DND-41 (cell line): Measurements from ENCODE around the gene RNF144A.

Experiments
- ATAC-seq: fragments of 200-7000 bp; cut with Tn5 transposase; 3 replicates; pipeline ENCODE4 v1.9.1; 2021; ENCODE audit warnings: low read depth; ENCODE audit not compliant: insufficient read depth
- DNase-seq: peaks from one replicate; pipeline ENCODE4 v3.0.0-alpha.2; 2020
- H2AFZ ChIP-seq: 2 replicates; pipeline ENCODE4 v1.6.0; 2012; ENCODE audit warnings: low read depth, low read length
- H3K27ac ChIP-seq: 2 replicates; pipeline ENCODE4 v1.5.1; 2012; ENCODE audit warnings: low read length, inconsistent platforms
- H3K27me3 ChIP-seq: fragments of 200-600 bp; sonication (generic); 2 replicates; pipeline ENCODE4 v1.6.0; 2012; ENCODE audit warnings: low read length, mild to moderate bottlenecking, inconsistent platforms; ENCODE audit not compliant: insufficient read depth, poor library complexity
- H3K36me3 ChIP-seq: 2 replicates; pipeline ENCODE4 v1.5.1; 2012; ENCODE audit warnings: low read length, inconsistent platforms; ENCODE audit not compliant: insufficient read depth
- H3K4me1 ChIP-seq: 2 replicates; pipeline ENCODE4 v1.5.1; 2012; ENCODE audit warnings: mild to moderate bottlenecking, low read length; ENCODE audit not compliant: insufficient read depth
- H3K4me2 ChIP-seq: 2 replicates; pipeline ENCODE4 v1.6.0; 2012; ENCODE audit warnings: mild to moderate bottlenecking, moderate library complexity, low read length, inconsistent platforms; ENCODE audit not compliant: insufficient read depth
- H3K4me3 ChIP-seq, 2 experiments: fragments of 200-600 bp in 1 of 2; shearing (Covaris generic) in 1 of 2; 2 replicates each; pipeline ENCODE4 v1.5.1; 2012 to 2016; ENCODE audit warnings: inconsistent platforms in 2 of 2, low read length in 2 of 2, mild to moderate bottlenecking in 2 of 2, low read depth in 1 of 2, moderate library complexity in 1 of 2
- H3K79me2 ChIP-seq: 2 replicates; pipeline ENCODE4 v1.6.0; 2012; ENCODE audit warnings: low read length, inconsistent platforms; ENCODE audit not compliant: insufficient read depth
- H3K9ac ChIP-seq: 2 replicates; pipeline ENCODE4 v1.6.0; 2012; ENCODE audit warnings: low read depth, mild to moderate bottlenecking, inconsistent platforms, low read length, moderate library complexity
- H3K9me3 ChIP-seq: 2 replicates; pipeline ENCODE4 v1.5.1; 2012; ENCODE audit warnings: low read length, moderate library complexity, mild to moderate bottlenecking, inconsistent platforms; ENCODE audit not compliant: insufficient read depth, severe bottlenecking
- H4K20me1 ChIP-seq: 2 replicates; pipeline ENCODE4 v1.6.0; 2012; ENCODE audit warnings: low read length; ENCODE audit not compliant: insufficient read depth
- EZH2 ChIP-seq: IDR thresholded peaks from 3 replicates; pipeline ENCODE4 v1.6.1; 2012; ENCODE audit warnings: borderline replicate concordance, low read depth, mild to moderate bottlenecking, moderate library complexity, low read length, inconsistent platforms; ENCODE audit not compliant: severe bottlenecking
- TF ChIP-seq, protein P1 (sequence below): IDR thresholded peaks from 2 replicates; pipeline ENCODE4 v1.5.1; 2012; ENCODE audit warnings: borderline replicate concordance, low read length, moderate library complexity, mild to moderate bottlenecking; ENCODE audit not compliant: poor library complexity, severe bottlenecking; ENCODE audit errors: extremely low read depth

RNF144A gene

DNA sequence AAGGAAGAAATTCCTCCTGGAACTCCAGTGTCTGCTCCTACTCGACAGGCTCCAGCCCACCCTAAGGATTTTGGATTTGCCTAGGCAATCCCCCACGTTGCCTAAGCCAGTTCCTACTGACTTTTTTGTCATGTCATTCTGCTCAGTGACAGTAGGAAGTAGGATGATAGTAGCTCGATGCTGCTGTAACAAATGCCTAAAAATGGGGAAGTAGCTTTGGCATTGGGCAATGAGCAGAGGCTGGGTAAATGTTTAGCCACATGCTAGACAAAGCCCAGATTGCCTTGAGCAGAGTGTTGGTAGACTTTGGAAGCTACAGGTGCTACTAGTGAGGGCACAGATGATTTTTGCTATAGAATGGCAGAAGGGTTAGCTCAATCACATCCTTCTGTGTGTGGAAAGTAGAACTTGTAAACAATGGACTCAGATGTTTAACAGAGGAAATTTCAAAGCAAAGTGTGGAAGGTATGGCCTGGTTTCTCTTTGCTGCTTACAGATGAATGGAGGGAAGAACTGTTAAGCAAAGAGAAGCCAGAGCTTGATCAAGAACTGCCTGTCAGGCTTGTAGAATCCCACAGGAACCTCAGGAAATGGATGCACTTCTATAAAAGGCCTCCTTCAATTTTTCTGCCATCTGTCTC, 154.8 kb downstream of the RNF144A start:
- no peaks in the 10 kb centered on the region for H3K27me3 ChIP-seq
- H3K4me2 ChIP-seq: no peak overlapping the region
- no peaks in the 10 kb centered on the region for H3K79me2 ChIP-seq
- H3K36me3 ChIP-seq: peaks cover 17% of the 10 kb centered on the region; the same call in 1 of the 2 replicates
- no peaks in the 10 kb centered on the region for H3K9me3 ChIP-seq
- no peaks in the 10 kb centered on the region for H4K20me1 ChIP-seq
- no peak overlapping the region for H3K9ac ChIP-seq
- no peak for ATAC-seq
- no peak overlapping the region for H3K27ac ChIP-seq
- no peak overlapping the region for H3K4me3 ChIP-seq
- H2AFZ ChIP-seq: no peak overlapping the region
- TF ChIP-seq, protein P1, sequence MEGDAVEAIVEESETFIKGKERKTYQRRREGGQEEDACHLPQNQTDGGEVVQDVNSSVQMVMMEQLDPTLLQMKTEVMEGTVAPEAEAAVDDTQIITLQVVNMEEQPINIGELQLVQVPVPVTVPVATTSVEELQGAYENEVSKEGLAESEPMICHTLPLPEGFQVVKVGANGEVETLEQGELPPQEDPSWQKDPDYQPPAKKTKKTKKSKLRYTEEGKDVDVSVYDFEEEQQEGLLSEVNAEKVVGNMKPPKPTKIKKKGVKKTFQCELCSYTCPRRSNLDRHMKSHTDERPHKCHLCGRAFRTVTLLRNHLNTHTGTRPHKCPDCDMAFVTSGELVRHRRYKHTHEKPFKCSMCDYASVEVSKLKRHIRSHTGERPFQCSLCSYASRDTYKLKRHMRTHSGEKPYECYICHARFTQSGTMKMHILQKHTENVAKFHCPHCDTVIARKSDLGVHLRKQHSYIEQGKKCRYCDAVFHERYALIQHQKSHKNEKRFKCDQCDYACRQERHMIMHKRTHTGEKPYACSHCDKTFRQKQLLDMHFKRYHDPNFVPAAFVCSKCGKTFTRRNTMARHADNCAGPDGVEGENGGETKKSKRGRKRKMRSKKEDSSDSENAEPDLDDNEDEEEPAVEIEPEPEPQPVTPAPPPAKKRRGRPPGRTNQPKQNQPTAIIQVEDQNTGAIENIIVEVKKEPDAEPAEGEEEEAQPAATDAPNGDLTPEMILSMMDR: no peak
- no peak for TF ChIP-seq EZH2
- no peaks in the 10 kb centered on the region for H3K4me1 ChIP-seq
- DNase-seq: no peak

DNA sequence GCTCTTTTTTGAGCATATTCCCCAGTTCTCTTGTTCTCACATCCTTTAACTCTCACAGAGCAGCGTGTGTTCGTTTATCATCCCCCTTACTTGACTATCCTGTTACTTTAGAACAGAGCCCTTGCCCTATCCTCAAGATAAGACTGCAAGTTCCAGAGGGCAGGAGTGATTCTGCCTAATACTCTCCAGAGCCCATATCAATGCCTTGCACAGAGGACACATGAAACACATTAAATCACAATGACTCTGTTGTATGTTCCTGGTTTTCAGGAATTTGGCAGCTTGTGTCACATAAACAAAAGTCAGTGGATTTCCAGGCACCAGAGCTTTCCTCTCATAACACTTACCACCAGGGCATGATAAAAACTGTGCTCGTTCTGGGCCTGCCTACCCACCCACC, 156.7 kb downstream of the RNF144A start:
- Histone ChIP-seq H3K4me2 (no peak overlapping the region), H3K9ac (no peak overlapping the region), H3K27me3 (no peaks in the 10 kb centered on the region), H3K36me3 (peaks cover 17% of the 10 kb centered on the region; the same call in 1 of the 2 replicates), H2AFZ (no peak overlapping the region), H4K20me1 (no peaks in the 10 kb centered on the region), H3K79me2 (no peaks in the 10 kb centered on the region), H3K4me3 (no peak overlapping the region), H3K4me1 (no peaks in the 10 kb centered on the region), H3K27ac (no peak overlapping the region), H3K9me3 (no peaks in the 10 kb centered on the region)
- ATAC-seq (no peak), DNase-seq (no peak)
- no peak for TF ChIP-seq EZH2
- TF ChIP-seq, protein P1: no peak

DNA sequence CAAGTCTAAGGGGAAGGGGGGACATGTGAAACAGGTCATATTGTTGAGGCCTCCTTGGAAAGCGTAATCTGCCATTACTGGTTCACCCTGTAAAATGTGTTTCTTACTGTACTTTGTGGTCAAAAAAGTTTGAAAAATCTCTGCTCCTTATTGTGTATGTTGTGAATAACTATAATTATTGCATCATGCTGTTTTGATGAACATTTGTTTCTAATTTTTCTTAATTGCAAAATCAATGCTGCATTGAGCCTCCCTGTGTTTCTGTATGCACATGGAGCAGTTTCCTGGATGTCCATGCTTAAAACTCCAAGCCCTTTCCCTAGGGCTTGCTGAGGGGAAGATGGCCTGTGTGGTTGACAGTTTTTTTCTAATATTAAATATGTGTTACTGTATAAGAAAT, 158.6 kb downstream of the RNF144A start:
- no peak for DNase-seq
- no peaks in the 10 kb centered on the region for H3K4me1 ChIP-seq
- H3K27me3 ChIP-seq: no peaks in the 10 kb centered on the region
- no peaks in the 10 kb centered on the region for H3K79me2 ChIP-seq
- no peak overlapping the region for H3K4me2 ChIP-seq
- no peak overlapping the region for H2AFZ ChIP-seq
- H4K20me1 ChIP-seq: no peaks in the 10 kb centered on the region
- peaks cover 15% of the 10 kb centered on the region; the same call in 1 of the 2 replicates for H3K36me3 ChIP-seq
- no peaks in the 10 kb centered on the region for H3K9me3 ChIP-seq
- H3K9ac ChIP-seq: no peak overlapping the region
- H3K4me3 ChIP-seq: no peak overlapping the region
- no peak for ATAC-seq
- TF ChIP-seq, protein P1: no peak
- TF ChIP-seq EZH2: no peak
- H3K27ac ChIP-seq: no peak overlapping the region

DNA sequence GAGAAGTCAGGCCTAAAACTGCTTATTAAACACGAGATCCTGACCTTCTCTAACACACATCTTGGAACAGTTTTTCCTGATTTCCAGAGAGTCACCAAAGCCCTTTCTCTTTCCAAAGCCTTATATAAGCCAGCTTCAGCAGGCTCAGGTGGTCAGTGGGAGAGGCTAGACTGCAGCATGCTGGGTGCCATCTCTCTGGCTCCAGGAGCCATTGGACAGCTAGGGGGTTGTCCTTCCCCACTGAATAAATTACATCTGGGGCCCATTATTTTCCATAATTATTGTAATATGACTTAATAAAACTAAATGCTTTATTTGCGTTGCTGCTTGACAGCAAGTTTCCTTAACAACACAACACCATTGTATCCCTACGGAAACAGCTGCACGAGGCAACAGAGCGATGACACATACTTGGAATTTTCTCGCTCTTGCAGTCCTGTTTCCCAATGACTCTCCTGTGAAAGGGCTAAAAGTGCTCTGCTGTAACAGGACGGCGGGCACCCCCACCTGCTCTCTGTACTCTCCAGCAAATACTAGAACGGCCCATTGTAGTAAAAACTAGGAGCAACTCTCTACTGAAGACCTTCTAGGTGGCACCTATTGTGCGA, 160.6 kb downstream of the RNF144A start:
- H3K4me1 ChIP-seq: no peaks in the 10 kb centered on the region
- H3K9me3 ChIP-seq: no peaks in the 10 kb centered on the region
- no peaks in the 10 kb centered on the region for H3K27me3 ChIP-seq
- H3K27ac ChIP-seq: no peak overlapping the region
- peaks cover 11% of the 10 kb centered on the region; the same call in 1 of the 2 replicates for H3K36me3 ChIP-seq
- H3K4me2 ChIP-seq: no peak overlapping the region
- H3K4me3 ChIP-seq: no peak overlapping the region
- TF ChIP-seq EZH2: no peak
- TF ChIP-seq, protein P1: no peak
- H3K9ac ChIP-seq: no peak overlapping the region
- no peaks in the 10 kb centered on the region for H3K79me2 ChIP-seq
- no peak for DNase-seq
- no peaks in the 10 kb centered on the region for H4K20me1 ChIP-seq
- ATAC-seq: no peak
- H2AFZ ChIP-seq: no peak overlapping the region
